Femur (tissue), 1 donor: Measurements from ENCODE around the gene OR8G5.
"Not testable (repeated sequence)": the region's sequence is repeated elsewhere in the genome, so short reads cannot be mapped to it uniquely, and the experiment has no call there.

Experiments
- DNase-seq: peaks from one replicate; pipeline ENCODE4 v3.0.0-alpha.2; 2017

OR8G5 gene, protein sequence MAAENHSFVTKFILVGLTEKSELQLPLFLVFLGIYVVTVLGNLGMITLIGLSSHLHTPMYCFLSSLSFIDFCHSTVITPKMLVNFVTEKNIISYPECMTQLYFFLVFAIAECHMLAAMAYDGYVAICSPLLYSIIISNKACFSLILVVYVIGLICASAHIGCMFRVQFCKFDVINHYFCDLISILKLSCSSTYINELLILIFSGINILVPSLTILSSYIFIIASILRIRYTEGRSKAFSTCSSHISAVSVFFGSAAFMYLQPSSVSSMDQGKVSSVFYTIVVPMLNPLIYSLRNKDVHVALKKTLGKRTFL

DNA sequence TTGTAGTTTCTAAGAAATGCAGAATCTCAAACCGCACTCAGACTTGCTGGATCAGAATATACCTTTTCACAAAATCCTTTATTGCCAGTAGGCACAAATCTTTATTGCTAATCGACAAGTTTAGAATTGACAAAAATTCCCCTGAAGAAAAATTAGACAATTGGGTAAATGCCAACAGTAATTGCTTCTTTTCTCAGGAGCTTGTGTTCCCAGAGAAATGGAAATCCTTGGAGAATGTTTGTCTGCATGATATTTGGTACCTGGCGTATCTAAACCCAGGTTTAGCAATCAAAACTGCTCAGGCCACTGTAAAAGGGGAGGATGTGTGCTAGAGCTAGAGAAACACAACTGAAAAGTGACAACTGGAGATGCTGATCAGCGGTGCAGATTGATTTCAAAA, at the start of gene OR8G5:
Gene OR8G5 (plus strand): TSS at position 301 of the 400 bp plus-strand sequence. CDS start 8,556 bp downstream, outside the sequence.
- DNase-seq = no peak

DNA sequence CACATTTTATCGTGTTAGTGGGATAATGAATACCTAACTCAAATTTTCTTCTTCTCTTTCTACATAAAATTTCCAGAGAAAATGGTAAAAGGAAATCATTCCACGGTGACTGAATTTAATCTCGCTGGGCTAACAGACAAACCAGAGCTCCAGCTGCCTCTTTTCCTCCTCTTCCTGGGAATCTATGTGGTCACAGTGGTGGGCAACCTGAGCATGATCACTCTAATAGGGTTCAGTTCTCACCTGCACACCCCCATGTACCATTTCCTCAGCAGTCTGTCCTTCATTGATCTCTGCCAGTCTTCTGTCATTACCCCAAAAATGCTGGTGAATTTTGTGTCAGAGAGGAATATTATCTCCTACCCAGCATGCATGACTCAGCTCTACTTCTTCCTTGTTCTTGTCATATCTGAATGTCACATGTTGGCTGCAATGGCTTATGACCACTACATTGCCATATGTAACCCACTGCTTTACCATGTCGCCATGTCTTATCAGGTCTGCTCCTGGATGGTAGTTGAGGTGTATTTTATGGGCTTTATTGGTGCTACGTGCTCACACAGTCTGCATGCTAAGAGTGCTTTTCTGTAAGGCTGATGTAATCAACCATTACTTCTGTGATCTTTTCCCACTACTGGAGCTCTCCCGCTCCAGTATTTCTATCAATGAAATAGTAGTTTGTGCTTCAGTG, 48.9 kb upstream of the OR8G5 start:
- DNase-seq = no peak

DNA sequence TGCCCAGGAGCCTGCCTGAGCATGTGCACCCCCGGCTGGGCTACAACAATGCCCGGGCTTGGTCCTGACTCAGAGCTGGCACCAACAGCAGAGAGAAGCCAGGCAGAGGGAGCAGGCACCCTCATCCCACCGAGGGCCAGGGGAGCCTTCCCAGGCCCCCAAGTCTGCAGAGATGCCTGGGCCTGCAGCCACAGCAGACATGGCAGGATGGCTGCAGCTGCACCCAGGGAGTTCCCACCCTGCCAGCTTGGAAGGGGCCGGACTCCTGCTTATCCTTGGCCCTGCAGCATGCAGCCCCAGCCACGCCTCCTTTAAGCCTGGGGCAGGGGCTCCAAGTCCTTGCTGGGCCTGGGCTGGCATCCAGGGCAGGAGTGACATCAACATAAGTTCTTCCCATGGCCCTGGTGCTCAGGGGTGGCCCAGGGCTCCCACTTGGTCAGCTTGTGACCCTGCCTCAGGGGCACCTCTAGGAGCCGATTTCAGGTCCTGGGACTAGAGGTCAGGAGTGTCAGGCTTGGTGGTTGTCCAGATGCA, 46.3 kb upstream of the OR8G5 start:
- DNase-seq = no peak

DNA sequence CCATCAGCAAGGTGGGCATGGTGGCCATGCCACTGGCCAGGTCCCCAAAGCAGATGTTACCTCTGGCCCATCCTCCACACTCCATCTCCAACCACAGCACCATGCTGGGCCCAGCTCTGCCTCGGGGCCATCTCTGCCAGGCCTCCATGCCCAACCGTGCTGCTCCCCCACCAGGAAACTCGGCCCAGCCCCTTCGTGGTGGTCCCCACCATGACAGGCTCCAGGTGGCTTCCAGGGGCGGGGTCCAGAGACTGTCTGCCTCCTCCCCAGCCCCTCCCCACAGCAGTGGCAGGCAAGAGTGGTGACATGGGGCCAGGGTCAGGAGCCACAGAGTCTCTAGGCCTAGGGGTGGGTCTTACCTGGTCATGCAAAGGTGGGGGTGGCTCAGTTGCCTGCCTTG, 45.8 kb upstream of the OR8G5 start:
- no peak for DNase-seq

DNA sequence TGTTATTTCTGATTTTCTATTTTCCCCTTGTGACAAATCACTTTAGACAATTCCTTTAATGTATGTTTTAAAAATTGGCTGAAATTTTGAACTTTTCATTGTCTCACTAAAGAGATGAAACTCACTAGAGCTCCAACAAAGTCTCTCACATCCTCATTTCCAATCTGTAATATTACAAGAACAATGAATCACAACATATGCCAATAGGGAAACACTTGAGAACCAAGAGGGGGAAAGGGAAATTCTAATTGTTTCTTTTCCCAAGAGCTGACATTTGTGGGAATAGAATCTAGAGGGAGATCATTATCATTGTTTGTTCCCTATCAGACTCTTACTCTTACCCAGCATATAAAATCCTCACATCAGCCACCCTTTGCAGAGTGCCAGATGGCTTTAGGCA, 44.9 kb upstream of the OR8G5 start:
- DNase-seq = no peak

DNA sequence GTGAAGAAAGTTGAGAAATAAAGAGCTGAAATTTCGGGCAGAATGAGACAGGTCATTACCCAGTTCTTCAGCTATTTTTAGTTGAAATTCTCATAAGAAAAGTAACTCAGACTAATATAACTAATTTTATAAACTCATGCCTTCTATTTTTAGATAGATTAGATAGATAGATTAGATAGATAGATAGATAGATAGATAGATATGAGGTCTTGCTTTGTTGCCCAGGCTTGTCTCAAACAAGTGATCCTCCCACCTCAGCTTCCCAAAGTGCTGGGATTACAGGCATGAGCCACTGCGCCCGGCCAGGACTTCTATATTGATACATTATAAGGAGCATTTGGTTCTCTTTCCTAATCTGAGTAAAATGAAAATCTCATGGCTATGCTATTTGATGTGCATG, 42.1 kb upstream of the OR8G5 start:
- no peak for DNase-seq

DNA sequence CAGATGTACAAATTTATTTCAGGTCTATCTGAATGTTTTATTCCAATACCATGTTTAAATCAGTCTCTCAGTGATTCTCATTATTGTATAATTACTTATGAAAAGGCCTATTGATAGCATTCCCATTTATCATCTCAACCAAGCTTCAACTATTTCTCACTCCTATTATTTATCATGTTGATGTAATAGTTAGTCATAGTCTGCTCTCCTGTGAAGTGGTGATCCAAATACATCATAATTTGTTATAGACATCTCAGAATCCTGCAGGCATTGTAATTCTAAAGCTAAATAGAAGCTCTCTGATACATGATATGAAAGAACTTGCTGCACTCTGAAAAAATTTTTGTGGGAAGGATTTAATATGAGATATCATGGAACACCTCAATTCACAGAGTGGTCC, 37.0 kb upstream of the OR8G5 start:
- DNase-seq = no peak

DNA sequence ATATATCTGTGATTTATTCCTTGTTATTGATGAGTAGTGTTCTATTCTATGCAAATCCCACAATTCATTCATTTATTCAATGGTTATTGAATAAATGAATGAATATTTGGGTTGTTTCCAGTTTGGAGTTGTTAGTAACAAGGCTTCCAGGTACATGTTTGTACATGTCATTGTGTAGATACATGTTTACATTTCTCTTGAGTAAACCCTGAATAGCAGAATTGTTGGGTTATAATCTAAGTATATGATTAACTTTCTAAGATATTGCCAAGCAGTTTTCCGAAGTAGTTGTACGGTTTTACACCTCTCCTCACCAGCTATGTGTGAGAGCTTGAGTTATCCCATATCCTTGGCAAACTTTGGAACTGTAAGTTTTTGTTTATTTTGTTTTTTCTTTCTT, 33.8 kb upstream of the OR8G5 start:
- no peak for DNase-seq

DNA sequence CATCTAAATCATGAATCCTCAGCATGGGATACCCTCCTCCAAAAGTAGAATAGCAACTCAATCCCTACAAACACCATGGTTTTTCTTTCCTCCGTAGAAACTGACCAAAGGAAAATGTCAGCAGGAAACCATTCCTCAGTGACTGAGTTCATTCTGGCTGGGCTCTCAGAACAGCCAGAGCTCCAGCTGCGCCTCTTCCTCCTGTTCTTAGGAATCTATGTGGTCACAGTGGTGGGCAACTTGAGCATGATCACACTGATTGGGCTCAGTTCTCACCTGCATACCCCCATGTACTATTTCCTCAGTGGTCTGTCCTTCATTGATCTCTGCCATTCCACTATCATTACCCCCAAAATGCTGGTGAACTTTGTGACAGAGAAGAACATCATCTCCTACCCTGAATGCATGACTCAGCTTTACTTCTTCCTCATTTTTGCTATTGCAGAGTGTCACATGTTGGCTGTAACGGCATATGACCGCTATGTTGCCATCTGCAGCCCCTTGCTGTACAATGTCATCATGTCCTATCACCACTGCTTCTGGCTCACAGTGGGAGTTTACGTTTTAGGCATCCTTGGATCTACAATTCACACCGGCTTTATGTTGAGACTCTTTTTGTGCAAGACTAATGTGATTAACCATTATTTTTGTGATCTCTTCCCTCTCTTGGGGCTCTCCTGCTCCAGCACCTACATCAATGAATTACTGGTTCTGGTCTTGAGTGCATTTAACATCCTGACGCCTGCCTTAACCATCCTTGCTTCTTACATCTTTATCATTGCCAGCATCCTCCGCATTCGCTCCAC, 31.4 kb upstream of the OR8G5 start:
- DNase-seq = not testable (repeated sequence)

DNA sequence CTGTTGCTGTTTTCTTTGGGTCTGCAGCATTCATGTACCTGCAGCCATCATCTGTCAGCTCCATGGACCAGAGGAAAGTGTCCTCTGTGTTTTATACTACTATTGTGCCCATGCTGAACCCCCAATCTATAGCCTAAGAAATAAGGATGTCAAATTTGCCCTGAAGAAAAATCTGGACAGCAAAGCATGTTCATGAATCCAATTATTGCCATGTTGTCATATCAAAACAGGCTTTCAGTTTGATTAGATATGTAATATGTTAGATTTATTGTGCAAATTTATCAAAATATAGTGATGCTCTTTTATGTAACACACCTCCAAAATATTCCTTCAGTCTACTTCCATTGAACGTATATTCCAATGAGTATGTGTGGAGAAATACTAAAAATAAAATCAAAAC, 30.7 kb upstream of the OR8G5 start:
- no peak for DNase-seq

DNA sequence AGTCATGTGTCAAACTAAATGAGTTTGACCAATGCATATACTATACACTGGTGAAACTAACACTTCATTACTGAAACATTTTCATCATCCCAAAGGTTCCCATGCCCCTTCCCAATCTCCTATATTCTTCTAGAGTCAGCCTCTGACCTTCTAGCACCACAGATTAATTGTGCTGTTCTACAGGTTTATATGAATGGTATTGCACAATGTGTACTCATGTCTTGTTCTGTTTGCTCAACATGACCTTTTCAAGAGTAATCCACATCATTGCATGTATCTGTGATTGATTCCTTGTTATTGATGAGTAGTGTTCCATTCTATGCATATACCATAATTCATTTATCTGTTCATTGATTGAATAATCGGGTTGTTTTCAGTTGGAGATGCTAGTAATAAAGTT, 22.8 kb upstream of the OR8G5 start:
- DNase-seq = no peak

DNA sequence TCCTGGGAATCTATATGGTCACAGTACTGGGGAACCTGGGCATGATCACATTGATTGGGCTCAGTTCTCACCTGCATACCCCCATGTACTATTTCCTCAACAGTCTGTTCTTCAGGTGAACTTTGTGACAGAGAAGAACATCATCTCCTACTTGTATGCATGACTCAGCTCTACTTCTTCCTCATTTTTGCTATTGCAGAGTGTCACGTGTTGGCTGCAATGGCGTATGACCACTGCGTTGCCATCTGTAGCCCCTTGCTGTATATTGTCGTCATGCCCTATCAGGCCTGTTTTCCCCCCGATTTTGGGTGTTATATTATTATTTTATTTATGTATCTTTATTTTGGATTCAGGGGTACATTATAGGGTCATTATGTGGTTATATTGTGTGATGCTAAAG, 17.7 kb upstream of the OR8G5 start:
- no peak for DNase-seq

DNA sequence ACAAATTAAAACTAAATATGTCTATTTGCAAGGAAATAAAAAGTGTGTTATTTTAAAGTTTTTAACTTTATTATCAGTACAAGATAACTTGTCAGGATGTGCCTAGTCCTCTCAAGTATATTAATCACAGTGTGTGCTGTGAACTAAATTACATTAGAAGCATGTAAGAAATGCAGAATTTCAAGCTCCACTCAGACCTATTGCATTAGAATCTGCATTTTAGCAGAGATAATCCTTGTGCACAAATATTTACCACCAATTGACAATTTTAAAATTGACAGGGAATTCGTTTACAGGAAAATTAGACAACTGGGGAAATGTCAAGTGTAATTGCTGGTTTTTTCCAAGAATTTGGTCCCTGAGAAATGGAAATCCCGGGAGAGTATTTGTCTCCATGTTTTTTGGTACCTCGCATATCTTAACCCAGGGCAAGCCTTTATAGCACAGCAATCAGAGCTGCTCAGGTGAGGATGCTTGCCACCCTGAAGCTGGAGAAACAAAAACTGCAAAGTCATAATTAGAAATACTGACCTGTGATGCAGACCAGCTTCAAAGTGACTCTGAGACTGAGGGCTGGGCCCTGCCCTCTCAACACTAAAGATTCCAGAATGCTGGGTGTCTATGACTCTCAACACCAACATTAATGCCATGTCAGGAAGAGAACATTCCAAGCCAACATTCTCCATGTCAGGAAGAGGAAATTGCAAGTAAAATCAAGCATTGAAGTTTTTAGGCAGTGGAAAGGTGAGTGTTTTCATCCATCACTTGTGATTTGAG, 15.4 kb upstream of the OR8G5 start, which contains the start of gene OR8G1:
Gene OR8G1 (plus strand): TSS at position 475 of the 777 bp plus-strand sequence. CDS start 8,581 bp downstream, outside the sequence.
- no peak for DNase-seq

DNA sequence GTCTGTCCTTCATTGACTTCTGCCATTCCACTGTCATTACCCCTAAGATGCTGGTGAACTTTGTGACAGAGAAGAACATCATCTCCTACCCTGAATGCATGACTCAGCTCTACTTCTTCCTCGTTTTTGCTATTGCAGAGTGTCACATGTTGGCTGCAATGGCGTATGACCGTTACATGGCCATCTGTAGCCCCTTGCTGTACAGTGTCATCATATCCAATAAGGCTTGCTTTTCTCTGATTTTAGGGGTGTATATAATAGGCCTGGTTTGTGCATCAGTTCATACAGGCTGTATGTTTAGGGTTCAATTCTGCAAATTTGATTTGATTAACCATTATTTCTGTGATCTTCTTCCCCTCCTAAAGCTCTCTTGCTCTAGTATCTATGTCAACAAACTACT, 6.3 kb upstream of the OR8G5 start:
- DNase-seq = not testable (repeated sequence)

DNA sequence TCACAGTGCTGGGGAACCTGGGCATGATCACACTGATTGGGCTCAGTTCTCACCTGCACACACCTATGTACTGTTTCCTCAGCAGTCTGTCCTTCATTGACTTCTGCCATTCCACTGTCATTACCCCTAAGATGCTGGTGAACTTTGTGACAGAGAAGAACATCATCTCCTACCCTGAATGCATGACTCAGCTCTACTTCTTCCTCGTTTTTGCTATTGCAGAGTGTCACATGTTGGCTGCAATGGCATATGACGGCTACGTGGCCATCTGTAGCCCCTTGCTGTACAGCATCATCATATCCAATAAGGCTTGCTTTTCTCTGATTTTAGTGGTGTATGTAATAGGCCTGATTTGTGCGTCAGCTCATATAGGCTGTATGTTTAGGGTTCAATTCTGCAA, 8.9 kb downstream of the OR8G5 start:
- not testable (repeated sequence) for DNase-seq

DNA sequence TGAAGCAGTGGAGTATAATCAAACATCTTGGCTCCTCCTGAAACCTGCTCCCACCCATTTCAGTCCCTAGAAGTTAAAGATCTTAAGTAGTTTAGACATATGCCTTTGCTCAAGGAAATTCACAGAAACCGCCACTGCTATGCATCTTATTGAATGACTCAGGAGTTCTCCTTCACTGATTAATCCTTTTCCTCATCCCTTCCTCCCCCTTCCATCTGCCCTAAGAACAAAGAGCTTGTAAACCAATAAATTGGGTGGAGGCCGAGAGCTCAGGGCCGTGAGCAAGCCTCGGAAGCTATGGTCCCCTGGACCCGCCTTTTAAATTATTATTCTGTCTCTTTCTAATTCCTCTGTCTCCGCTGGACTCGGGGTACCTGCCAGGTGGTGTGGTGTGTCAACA, 14.7 kb downstream of the OR8G5 start:
- DNase-seq = not testable (repeated sequence)

DNA sequence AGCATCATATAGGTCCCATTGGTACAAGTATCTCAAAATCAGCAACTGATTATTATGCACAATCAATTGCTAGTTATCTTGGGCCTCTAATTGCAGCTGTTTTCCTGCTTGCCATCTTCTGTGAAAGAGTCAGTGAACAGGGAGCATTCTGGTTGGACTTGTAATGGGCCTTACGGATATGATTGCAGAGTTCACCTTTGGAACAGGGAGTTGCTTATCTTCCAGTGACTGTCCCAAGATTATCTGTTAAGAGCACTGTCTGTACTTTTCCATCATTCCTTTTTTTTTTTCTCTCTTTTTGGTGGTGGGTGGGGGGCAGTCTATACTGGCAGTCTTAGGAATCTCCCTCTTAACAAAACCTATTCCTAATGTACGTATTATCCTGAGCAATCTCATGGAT, 17.8 kb downstream of the OR8G5 start:
- DNase-seq = no peak

DNA sequence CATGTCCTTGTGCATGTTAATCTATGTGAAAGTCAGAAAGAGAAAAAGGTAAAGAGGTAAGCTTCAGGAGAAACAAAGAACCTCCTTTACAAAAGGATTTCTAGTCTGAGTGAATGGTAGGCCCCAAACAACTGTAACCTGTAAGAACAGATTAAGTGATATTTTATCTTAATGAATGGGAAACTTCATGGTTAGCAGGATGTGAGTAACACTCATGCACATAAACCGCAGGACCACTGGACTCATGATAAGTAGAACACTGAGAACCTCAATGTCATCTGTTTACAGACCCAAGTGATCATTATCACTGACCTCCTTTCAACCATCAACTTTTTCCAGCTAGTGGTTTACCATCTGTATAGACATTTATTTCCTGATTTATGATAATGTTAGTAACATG, 19.9 kb downstream of the OR8G5 start:
- DNase-seq = no peak

DNA sequence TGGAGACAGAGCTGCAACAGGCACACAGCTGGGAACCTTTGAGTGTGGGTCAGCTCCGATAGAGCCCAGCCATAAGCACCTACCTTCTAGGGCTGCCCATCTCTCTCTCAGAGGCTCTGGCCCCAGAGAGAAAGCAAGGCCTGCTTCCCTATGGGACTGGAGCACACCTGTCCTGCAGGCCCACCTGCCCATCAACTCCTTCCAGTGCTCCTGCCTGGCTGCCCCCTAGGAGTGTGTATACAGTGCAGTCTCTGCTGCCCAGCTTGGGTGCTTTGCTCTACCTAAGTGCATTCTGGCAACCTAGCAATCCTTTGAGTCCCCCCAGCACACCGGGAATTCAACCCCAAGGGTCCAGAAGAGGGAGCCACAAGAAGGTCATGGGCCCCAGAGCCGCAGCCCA, 21.0 kb downstream of the OR8G5 start:
- DNase-seq = no peak

DNA sequence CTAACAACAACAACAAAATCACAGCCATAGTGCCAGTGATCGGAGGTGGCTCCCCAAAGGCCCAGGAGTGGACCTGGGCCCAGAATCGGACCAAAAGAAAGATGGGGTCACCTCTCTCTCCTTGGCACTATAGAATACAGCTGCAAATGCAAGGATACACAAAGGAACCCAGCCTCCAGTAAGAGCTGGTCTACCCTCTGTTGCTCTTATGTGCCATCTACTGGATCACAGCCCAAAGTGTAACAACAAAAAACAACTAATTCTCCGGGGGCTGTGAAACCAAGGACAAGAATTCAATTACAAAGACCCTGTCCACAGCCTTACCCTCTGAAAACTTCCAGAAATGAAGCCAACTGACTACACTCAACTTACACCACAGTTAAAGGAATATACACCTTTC, 21.6 kb downstream of the OR8G5 start:
- no peak for DNase-seq

DNA sequence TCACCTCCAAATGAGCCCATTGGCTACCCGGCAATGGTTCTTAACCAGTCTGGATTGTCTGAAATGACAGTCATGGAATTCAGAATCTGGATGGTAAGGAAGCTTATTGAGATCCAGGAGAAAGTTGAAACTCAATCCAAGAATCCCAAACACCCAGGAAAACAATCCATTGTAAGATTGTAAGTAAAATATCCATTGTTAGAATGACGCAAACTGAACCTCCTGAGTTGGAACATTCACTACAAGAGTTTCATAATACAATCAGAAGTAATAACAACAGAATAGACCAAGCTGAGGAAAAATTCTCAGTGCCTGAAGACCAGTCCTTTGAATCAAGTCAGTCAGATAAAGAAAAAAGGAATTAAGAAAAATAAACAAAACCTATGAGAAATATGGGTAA, 22.1 kb downstream of the OR8G5 start:
- no peak for DNase-seq

DNA sequence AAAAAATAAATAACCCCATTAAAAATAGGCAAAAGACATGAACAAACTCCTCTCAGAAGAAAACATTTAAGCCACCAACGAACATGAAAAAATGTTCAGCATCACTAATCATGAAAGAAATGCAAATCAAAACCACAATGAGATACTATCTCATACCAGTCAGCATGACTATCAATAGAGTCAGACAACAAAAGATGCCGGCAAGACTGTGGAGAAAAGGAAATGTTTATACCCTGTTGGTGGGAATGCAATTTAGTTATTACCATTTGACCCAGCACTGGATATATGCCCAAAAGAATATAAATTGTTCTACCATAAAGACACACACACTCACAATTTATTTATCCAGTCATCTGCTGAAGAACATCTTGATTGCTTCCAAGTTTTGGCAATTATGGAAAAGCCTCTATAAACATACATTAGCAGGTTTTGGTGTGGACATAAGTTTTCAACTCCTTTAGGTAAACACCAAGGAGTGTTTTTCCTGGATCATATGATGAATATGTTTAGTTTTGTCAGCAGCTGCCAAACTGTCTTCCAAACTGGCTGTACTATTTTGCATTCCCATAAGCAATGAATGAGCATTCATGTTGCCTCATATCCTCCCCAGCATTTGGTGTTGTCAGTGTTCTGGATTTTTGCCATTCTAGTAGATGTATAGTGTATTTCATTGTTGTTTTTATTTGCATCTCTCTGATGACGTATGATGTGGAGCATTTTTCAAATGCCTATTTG, 29.6 kb downstream of the OR8G5 start:
- no peak for DNase-seq
